Neutrophil (primary cell): ENCODE measurements around the gene ZNF213.
A peak's percentile ranks its signal among the peaks of the same experiment; 100 is the strongest.

Experiments used
- H3K27ac ChIP-seq: fragments of 200-600 bp; sonication (generic); 2 replicates; pipeline ENCODE4 v1.5.1; 2016; ENCODE audit warnings: mild to moderate bottlenecking, moderate library complexity
- H3K27me3 ChIP-seq: fragments of 200-600 bp; sonication (generic); 2 replicates; pipeline ENCODE4 v1.6.0; 2016; ENCODE audit warnings: mild to moderate bottlenecking
- H3K36me3 ChIP-seq: fragments of 200-600 bp; sonication (generic); 2 replicates; pipeline ENCODE4 v1.5.1; 2017
- H3K4me1 ChIP-seq, 2 experiments: fragments of 200-600 bp in 1 of 2; sonication (generic) in 1 of 2; 1 replicate in 1 of 2; 2 replicates in 1 of 2; pipeline versions ENCODE4 v1.5.1 to v1.6.1; 2013 to 2016; ENCODE audit warnings: low read depth in 1 of 2, low read length in 1 of 2, mild to moderate bottlenecking in 1 of 2, moderate library complexity in 1 of 2; ENCODE audit not compliant: control insufficient read depth in 1 of 2, insufficient read depth in 1 of 2
- H3K4me3 ChIP-seq, 2 experiments: fragments of 200-600 bp in 1 of 2; sonication (generic) in 1 of 2; 1 replicate in 1 of 2; 2 replicates in 1 of 2; pipeline ENCODE4 v1.5.1; 2013 to 2016; ENCODE audit warnings: low read depth in 1 of 2, low read length in 1 of 2, mild to moderate bottlenecking in 1 of 2, moderate library complexity in 1 of 2
- H3K9me3 ChIP-seq: fragments of 200-600 bp; sonication (generic); 2 replicates; pipeline ENCODE4 v1.5.1; 2016
- CTCF ChIP-seq: fragments of 200-600 bp; sonication (generic); IDR thresholded peaks from 2 replicates; pipeline ENCODE4 v1.5.1; 2016; ENCODE audit warnings: antibody characterized with exemption

The ZNF213 gene

GRCh38 chr16:3129137-3130131, 5.4 kb upstream of the ZNF213 start:
- Histone ChIP-seq H3K27me3 (no peaks in the 10 kb centered on the region), H3K4me3 (peak overlapping the region; percentile 59 to 63), H3K27ac (peak overlapping the region; percentile 70), H3K36me3 (no peaks in the 10 kb centered on the region), H3K4me1 (peaks cover 43 to 52% of the 10 kb centered on the region in 2 experiments), H3K9me3 (no peaks in the 10 kb centered on the region)
- TF ChIP-seq CTCF = peak; percentile 86

GRCh38 chr16:3131755-3132377, 3.0 kb upstream of the ZNF213 start:
- H3K36me3 ChIP-seq = peaks cover under 1% of the 10 kb centered on the region
- peak; percentile 56 for TF ChIP-seq CTCF
- no peaks in the 10 kb centered on the region for H3K9me3 ChIP-seq
- peak overlapping the region; percentile 33 for H3K27ac ChIP-seq
- H3K27me3 ChIP-seq = no peaks in the 10 kb centered on the region
- no peak overlapping the region for H3K4me3 ChIP-seq
- H3K4me1 ChIP-seq = peaks cover 43 to 54% of the 10 kb centered on the region in 2 experiments

GRCh38 chr16:3133844-3134243, 985 bp upstream of the ZNF213 start:
- H3K36me3 ChIP-seq = peaks cover 20% of the 10 kb centered on the region
- peak overlapping the region; percentile 94 for H3K27ac ChIP-seq
- no peaks in the 10 kb centered on the region for H3K27me3 ChIP-seq
- peaks cover 40 to 50% of the 10 kb centered on the region in 2 experiments for H3K4me1 ChIP-seq
- peak overlapping the region; percentile 66 to 88 for H3K4me3 ChIP-seq
- TF ChIP-seq CTCF = no peak
- no peaks in the 10 kb centered on the region for H3K9me3 ChIP-seq

GRCh38 chr16:3135126-3135715, 392 bp downstream of the ZNF213 start:
- TF ChIP-seq CTCF = no peak
- H3K9me3 ChIP-seq = no peaks in the 10 kb centered on the region
- H3K27ac ChIP-seq = peak overlapping the region; percentile 94
- peaks cover 29 to 38% of the 10 kb centered on the region in 2 experiments for H3K4me1 ChIP-seq
- H3K27me3 ChIP-seq = no peaks in the 10 kb centered on the region
- H3K36me3 ChIP-seq = peaks cover 34% of the 10 kb centered on the region
- H3K4me3 ChIP-seq = peak overlapping the region; percentile 66 to 88

- H3K27ac ChIP-seq = no peak overlapping the region
- peaks cover 26 to 30% of the 10 kb centered on the region in 2 experiments for H3K4me1 ChIP-seq
- no peak for TF ChIP-seq CTCF
- no peak overlapping the region for H3K4me3 ChIP-seq
- no peaks in the 10 kb centered on the region for H3K27me3 ChIP-seq
- H3K9me3 ChIP-seq = no peaks in the 10 kb centered on the region
- peaks cover 54% of the 10 kb centered on the region for H3K36me3 ChIP-seq
These were observed 2.4 kb downstream of the ZNF213 start for GRCh38 chr16:3137267-3137666.
